IMR-90 (cell line): ENCODE data around the gene IL20RA. TPM values are rescaled to one million over a fixed set of nuclear protein-coding genes. Genes with fewer than 3 reads are reported as not detected.

Source experiments
- ATAC-seq: fragments of 200-7000 bp; cut with Tn5 transposase; 2 replicates; pipeline ENCODE4 v1.9.1; 2020; ENCODE audit warnings: low read depth, mild to moderate bottlenecking, moderate library complexity
- BruUV-seq: library from RNA; stranded (reverse); fragments of 400-500 nt; replicated peaks from 2 replicates; lab custom pipeline; 2021; lab: Mats Ljungman, UMichigan
- CTCF ChIA-PET: fragments of 300-600 bp; formaldehyde crosslinking; extraction: SDS; loops from one replicate; lab custom pipeline; 2021; ENCODE audit warnings: antibody characterized with exemption; lab: Yijun Ruan, JAX
- POLR2A ChIA-PET: fragments of 300-600 bp; sonication (Branson Sonifier 250); formaldehyde crosslinking; loops from one replicate; lab custom pipeline; 2022; ENCODE audit warnings: antibody characterized with exemption; ENCODE audit not compliant: unreplicated experiment; lab: Charles Lee
- DNase-seq: peaks from one replicate; pipeline ENCODE4 v3.0.0; 2013
- H2AFZ ChIP-seq: replicated peaks from 2 replicates; pipeline ENCODE3; 2013; ENCODE audit warnings: low read length, mild to moderate bottlenecking; ENCODE audit not compliant: poor library complexity
- H2AK5ac ChIP-seq: 2 replicates; pipeline ENCODE4 v1.6.1; 2013; ENCODE audit warnings: low read depth, low read length, inconsistent platforms
- H2AK9ac ChIP-seq: replicated peaks from 2 replicates; pipeline ENCODE3; 2013; ENCODE audit warnings: mild to moderate bottlenecking, low read depth, low read length, moderate library complexity; ENCODE audit not compliant: poor library complexity
- H2BK120ac ChIP-seq: 2 replicates; pipeline ENCODE4 v1.6.1; 2013; ENCODE audit warnings: low read depth, low read length, inconsistent platforms
- H2BK15ac ChIP-seq: 3 replicates; pipeline ENCODE4 v1.6.1; 2013; ENCODE audit warnings: low read depth, low read length, inconsistent platforms
- H2BK20ac ChIP-seq: 2 replicates; pipeline ENCODE4 v1.6.1; 2013; ENCODE audit warnings: low read depth, mild to moderate bottlenecking, inconsistent platforms, low read length, moderate library complexity
- H2BK5ac ChIP-seq: 2 replicates; pipeline ENCODE4 v1.6.1; 2013; ENCODE audit warnings: mild to moderate bottlenecking, low read depth, low read length, inconsistent platforms; ENCODE audit not compliant: poor library complexity, severe bottlenecking
- H3K14ac ChIP-seq: replicated peaks from 2 replicates; pipeline ENCODE4 v1.6.1; 2013; ENCODE audit warnings: low read depth, low read length, inconsistent platforms
- H3K18ac ChIP-seq: 2 replicates; pipeline ENCODE4 v1.6.1; 2013; ENCODE audit warnings: low read depth, low read length, control low read depth
- H3K23ac ChIP-seq: 2 replicates; pipeline ENCODE4 v1.6.1; 2013; ENCODE audit warnings: low read depth, low read length, inconsistent platforms
- H3K27ac ChIP-seq: 2 replicates; pipeline ENCODE4 v1.5.1; 2013; ENCODE audit warnings: mild to moderate bottlenecking, control low read depth, low read length; ENCODE audit not compliant: insufficient read depth
- H3K27me3 ChIP-seq: 2 replicates; pipeline ENCODE4 v1.6.1; 2013; ENCODE audit warnings: low read length; ENCODE audit not compliant: control insufficient read depth, insufficient read depth
- H3K36me3 ChIP-seq: 2 replicates; pipeline ENCODE4 v1.6.1; 2013; ENCODE audit warnings: low read length, mixed read lengths; ENCODE audit not compliant: control insufficient read depth, insufficient read depth
- H3K4ac ChIP-seq: 2 replicates; pipeline ENCODE4 v1.6.1; 2013; ENCODE audit warnings: low read depth, low read length, inconsistent platforms
- H3K4me1 ChIP-seq: 2 replicates; pipeline ENCODE4 v1.6.1; 2013; ENCODE audit warnings: low read length, mixed read lengths; ENCODE audit not compliant: control insufficient read depth, insufficient read depth
- H3K4me2 ChIP-seq: 2 replicates; pipeline ENCODE4 v1.6.1; 2013; ENCODE audit warnings: low read depth, mild to moderate bottlenecking, control low read depth, low read length, moderate library complexity
- H3K4me3 ChIP-seq: 2 replicates; pipeline ENCODE4 v1.5.1; 2013; ENCODE audit warnings: low read depth, mild to moderate bottlenecking, control low read depth, low read length, moderate library complexity; ENCODE audit not compliant: insufficient read depth
- H3K56ac ChIP-seq: 2 replicates; pipeline ENCODE4 v1.6.1; 2013; ENCODE audit warnings: low read length, inconsistent platforms; ENCODE audit not compliant: insufficient read depth; ENCODE audit errors: extremely low read depth
- H3K79me1 ChIP-seq, 2 experiments: 2 replicates each; pipeline ENCODE4 v1.6.1; 2013; ENCODE audit warnings: low read length in 2 of 2, inconsistent platforms in 1 of 2, low read depth in 1 of 2
- H3K9ac ChIP-seq: 2 replicates; pipeline ENCODE4 v1.6.1; 2013; ENCODE audit warnings: low read depth, low read length, control low read depth
- H3K9me1 ChIP-seq: 2 replicates; pipeline ENCODE4 v1.6.1; 2013; ENCODE audit warnings: low read length, inconsistent platforms; ENCODE audit not compliant: insufficient read depth
- H3K9me3 ChIP-seq: 2 replicates; pipeline ENCODE4 v1.6.1; 2013; ENCODE audit warnings: low read length; ENCODE audit not compliant: control insufficient read depth, insufficient read depth
- H4K20me1 ChIP-seq: 2 replicates; pipeline ENCODE4 v1.6.1; 2013; ENCODE audit warnings: low read length, inconsistent platforms; ENCODE audit not compliant: insufficient read depth
- H4K5ac ChIP-seq: 2 replicates; pipeline ENCODE4 v1.6.1; 2013; ENCODE audit warnings: mild to moderate bottlenecking, low read depth, low read length, control low read depth
- H4K8ac ChIP-seq, 2 experiments: 2 replicates each; pipeline ENCODE4 v1.6.1; 2013; ENCODE audit warnings: low read depth in 2 of 2, low read length in 2 of 2, control low read depth in 1 of 2, inconsistent platforms in 1 of 2
- H4K91ac ChIP-seq: 2 replicates; pipeline ENCODE4 v1.6.1; 2013; ENCODE audit warnings: low read depth, low read length, inconsistent platforms; ENCODE audit not compliant: insufficient read depth
- BHLHE40 ChIP-seq: fragments of 150-350 bp; IDR thresholded peaks from 2 replicates; pipeline ENCODE4 v1.6.1; 2016; ENCODE audit warnings: mild to moderate bottlenecking, low read depth, low read length
- CEBPB ChIP-seq: IDR thresholded peaks from 2 replicates; pipeline ENCODE4 v1.6.1; 2012; ENCODE audit warnings: low read depth, low read length, improper control_type of control experiment
- CHD1 ChIP-seq: IDR thresholded peaks from 2 replicates; pipeline ENCODE4 v1.6.1; 2012; ENCODE audit warnings: low read depth, low read length, improper control_type of control experiment
- FOS ChIP-seq: fragments of 150-350 bp; IDR thresholded peaks from 2 replicates; pipeline ENCODE4 v1.6.1; 2016; ENCODE audit warnings: low read depth, low read length
- MAFK ChIP-seq: IDR thresholded peaks from 2 replicates; pipeline ENCODE4 v1.6.1; 2012; ENCODE audit warnings: low read depth, low read length, improper control_type of control experiment
- MAZ ChIP-seq: IDR thresholded peaks from 2 replicates; pipeline ENCODE4 v1.6.1; 2012; ENCODE audit warnings: low read depth, mild to moderate bottlenecking, low read length, improper control_type of control experiment, moderate library complexity, borderline replicate concordance
- MXI1 ChIP-seq: IDR thresholded peaks from 2 replicates; pipeline ENCODE4 v1.6.1; 2012; ENCODE audit warnings: low read depth, mild to moderate bottlenecking, low read length, moderate library complexity, borderline replicate concordance
- NFE2L2 ChIP-seq: fragments of 150-350 bp; IDR thresholded peaks from 2 replicates; pipeline ENCODE4 v1.6.1; 2016; ENCODE audit warnings: low read depth, mild to moderate bottlenecking, low read length
- POLR2A ChIP-seq: IDR thresholded peaks from 2 replicates; pipeline ENCODE4 v1.6.1; 2012; ENCODE audit warnings: mild to moderate bottlenecking, low read depth, low read length
- RAD21 ChIP-seq: IDR thresholded peaks from 2 replicates; pipeline ENCODE4 v1.6.1; 2012; ENCODE audit warnings: low read length, improper control_type of control experiment
- RCOR1 ChIP-seq: IDR thresholded peaks from 2 replicates; pipeline ENCODE4 v1.6.1; 2012; ENCODE audit warnings: mild to moderate bottlenecking, low read length, improper control_type of control experiment; ENCODE audit not compliant: insufficient replicate concordance
- RFX5 ChIP-seq: IDR thresholded peaks from 2 replicates; pipeline ENCODE4 v1.8.0; 2012; ENCODE audit warnings: low read depth, mild to moderate bottlenecking, low read length, moderate library complexity
- SMC3 ChIP-seq: fragments of 150-350 bp; IDR thresholded peaks from 2 replicates; pipeline ENCODE4 v1.6.1; 2016; ENCODE audit warnings: low read depth, mild to moderate bottlenecking, antibody characterized with exemption, low read length, moderate library complexity
- WGBS, 2 experiments: methylation state at CpG; one replicate each; pipeline versions ENCODE4 v1.1.5 to v1.1.7; 2013; ENCODE audit warnings: missing lambda C conversion rate in 2 of 2; ENCODE audit not compliant: insufficient read length in 1 of 2; ENCODE audit errors: extremely low coverage in 2 of 2; 5-methylcytosine and 5-hydroxymethylcytosine counted together
- dilution Hi-C: fragments of 300-500 bp; cut with HindIII; formaldehyde crosslinking; loops from one replicate; pipeline ENCODE4 v1.14.3; 2018; ENCODE audit warnings: low sequenced_read_pairs; ENCODE audit not compliant: unreplicated experiment
- in situ Hi-C: fragments of 300-500 bp; cut with MboI; formaldehyde crosslinking; loops from 3 replicates; pipeline ENCODE4 v1.14.3; 2019; ENCODE audit warnings: low sequenced_read_pairs, inconsistent platforms, mixed read lengths
- intact Hi-C: fragments of 100-400 bp; cut with micrococcal nuclease; formaldehyde crosslinking; loops from 2 replicates; pipeline ENCODE4 v1.10.0; 2022
- polyA plus RNA-seq, 3 experiments: library from polyadenylated mRNA; depleted of rRNA; stranded (reverse); fragments of >200 nt; gene quantifications; 2 replicates each; pipeline ENCODE4 v1.2.3, GENCODE V29; 2012; ENCODE audit warnings: low replicate concordance in 1 of 3
- total RNA-seq: library from RNA; depleted of rRNA; stranded (reverse); fragments of >200 nt; gene quantifications from 2 replicates; pipeline ENCODE4 v1.2.3, GENCODE V29; 2012
- TF ChIP-seq, protein P1 (sequence below): conservative IDR thresholded peaks from 2 replicates; pipeline ENCODE4 v1.5.1; 2012; ENCODE audit warnings: mild to moderate bottlenecking, low read depth, low read length, improper control_type of control experiment
- TF ChIP-seq, protein P2 (sequence below): fragments of 150-350 bp; IDR thresholded peaks from 2 replicates; pipeline ENCODE4 v1.6.1; 2016; ENCODE audit warnings: low read depth, mild to moderate bottlenecking, low read length, moderate library complexity, borderline replicate concordance
- TF ChIP-seq, protein P3 (sequence below): fragments of 150-350 bp; IDR thresholded peaks from 2 replicates; pipeline ENCODE4 v1.6.1; 2017; ENCODE audit warnings: mild to moderate bottlenecking, antibody characterized with exemption, low read length, low read depth

IL20RA gene
- total and polyA plus RNA-seq, 2 of the 4 experiments (the other 2 are of a cell fraction), result 0.02 TPM; not detected in 1

DNA sequence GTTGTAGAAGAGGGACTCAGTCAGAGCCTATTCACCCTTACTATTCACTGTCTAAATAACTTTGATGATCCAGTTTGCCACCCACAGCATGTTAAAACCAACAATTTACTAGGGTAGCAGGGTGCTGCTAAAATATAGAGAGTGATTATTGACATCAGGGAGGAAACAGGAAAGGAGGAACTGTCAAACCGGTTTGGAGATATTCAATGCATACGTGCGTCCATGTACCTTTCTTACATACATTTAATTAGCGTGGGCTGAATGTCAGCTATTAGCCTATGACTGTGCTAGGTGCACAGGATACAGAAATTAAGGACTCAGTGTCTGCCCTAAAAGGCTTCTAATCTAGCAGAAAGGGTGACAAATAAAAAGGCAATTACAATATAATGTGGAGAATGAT, 57.2 kb downstream of the IL20RA start:
- Histone ChIP-seq H4K20me1 (no peaks in the 10 kb centered on the region), H2BK5ac (no peak overlapping the region), H3K4me2 (no peak overlapping the region), H3K9me3 (no peaks in the 10 kb centered on the region), H4K91ac (no peak overlapping the region), H2BK120ac (no peak overlapping the region), H2BK20ac (no peak overlapping the region), H2AK9ac (no peak overlapping the region), H3K14ac (no peak overlapping the region), H3K4ac (no peak overlapping the region), H3K27ac (no peak overlapping the region), H4K8ac (no peak overlapping the region), H4K5ac (no peak overlapping the region), H3K9me1 (no peaks in the 10 kb centered on the region; the same call in 1 of the 2 replicates), H3K23ac (no peak overlapping the region), H3K18ac (no peak overlapping the region), H2AK5ac (no peak overlapping the region), H2AFZ (no peak overlapping the region), H3K4me3 (no peak overlapping the region), H3K4me1 (peaks cover 3% of the 10 kb centered on the region; the same call in 1 of the 2 replicates), H3K9ac (no peak overlapping the region), H2BK15ac (no peak overlapping the region), H3K56ac (no peak overlapping the region), H3K79me1 (no peaks in the 10 kb centered on the region), H3K27me3 (peaks cover 37% of the 10 kb centered on the region), H3K36me3 (no peaks in the 10 kb centered on the region)
- CTCF ChIA-PET, result no interaction called here
- intact Hi-C loops, result no loop called here
- POLR2A ChIA-PET, result no interaction called here
- BruUV-seq, result no TSS peak
- WGBS, 2 experiments, result no CpG with 5 or more reads among the region's 4 CpGs
- TF ChIP-seq RFX5 (no peak), NFE2L2 (no peak), CEBPB (no peak), RAD21 (no peak), MAFK (no peak), CHD1 (no peak), RCOR1 (no peak), BHLHE40 (no peak), POLR2A (no peak), MXI1 (no peak), FOS (no peak), MAZ (no peak), SMC3 (no peak)
- TF ChIP-seq, protein P1, sequence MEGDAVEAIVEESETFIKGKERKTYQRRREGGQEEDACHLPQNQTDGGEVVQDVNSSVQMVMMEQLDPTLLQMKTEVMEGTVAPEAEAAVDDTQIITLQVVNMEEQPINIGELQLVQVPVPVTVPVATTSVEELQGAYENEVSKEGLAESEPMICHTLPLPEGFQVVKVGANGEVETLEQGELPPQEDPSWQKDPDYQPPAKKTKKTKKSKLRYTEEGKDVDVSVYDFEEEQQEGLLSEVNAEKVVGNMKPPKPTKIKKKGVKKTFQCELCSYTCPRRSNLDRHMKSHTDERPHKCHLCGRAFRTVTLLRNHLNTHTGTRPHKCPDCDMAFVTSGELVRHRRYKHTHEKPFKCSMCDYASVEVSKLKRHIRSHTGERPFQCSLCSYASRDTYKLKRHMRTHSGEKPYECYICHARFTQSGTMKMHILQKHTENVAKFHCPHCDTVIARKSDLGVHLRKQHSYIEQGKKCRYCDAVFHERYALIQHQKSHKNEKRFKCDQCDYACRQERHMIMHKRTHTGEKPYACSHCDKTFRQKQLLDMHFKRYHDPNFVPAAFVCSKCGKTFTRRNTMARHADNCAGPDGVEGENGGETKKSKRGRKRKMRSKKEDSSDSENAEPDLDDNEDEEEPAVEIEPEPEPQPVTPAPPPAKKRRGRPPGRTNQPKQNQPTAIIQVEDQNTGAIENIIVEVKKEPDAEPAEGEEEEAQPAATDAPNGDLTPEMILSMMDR, result no peak
- TF ChIP-seq, protein P2, sequence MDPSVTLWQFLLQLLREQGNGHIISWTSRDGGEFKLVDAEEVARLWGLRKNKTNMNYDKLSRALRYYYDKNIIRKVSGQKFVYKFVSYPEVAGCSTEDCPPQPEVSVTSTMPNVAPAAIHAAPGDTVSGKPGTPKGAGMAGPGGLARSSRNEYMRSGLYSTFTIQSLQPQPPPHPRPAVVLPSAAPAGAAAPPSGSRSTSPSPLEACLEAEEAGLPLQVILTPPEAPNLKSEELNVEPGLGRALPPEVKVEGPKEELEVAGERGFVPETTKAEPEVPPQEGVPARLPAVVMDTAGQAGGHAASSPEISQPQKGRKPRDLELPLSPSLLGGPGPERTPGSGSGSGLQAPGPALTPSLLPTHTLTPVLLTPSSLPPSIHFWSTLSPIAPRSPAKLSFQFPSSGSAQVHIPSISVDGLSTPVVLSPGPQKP, result no peak
- TF ChIP-seq, protein P3, sequence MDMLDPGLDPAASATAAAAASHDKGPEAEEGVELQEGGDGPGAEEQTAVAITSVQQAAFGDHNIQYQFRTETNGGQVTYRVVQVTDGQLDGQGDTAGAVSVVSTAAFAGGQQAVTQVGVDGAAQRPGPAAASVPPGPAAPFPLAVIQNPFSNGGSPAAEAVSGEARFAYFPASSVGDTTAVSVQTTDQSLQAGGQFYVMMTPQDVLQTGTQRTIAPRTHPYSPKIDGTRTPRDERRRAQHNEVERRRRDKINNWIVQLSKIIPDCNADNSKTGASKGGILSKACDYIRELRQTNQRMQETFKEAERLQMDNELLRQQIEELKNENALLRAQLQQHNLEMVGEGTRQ, result no peak
- in situ Hi-C loops, result no loop called here
- DNase-seq (no peak), ATAC-seq (no peak)
- dilution Hi-C loops, result no loop called here
